ENCODE measurements around the gene COL13A1.

The COL13A1 gene

GRCh38 chr10:69807122-69807521 is 5.4 kb downstream of the COL13A1 start:
- TF ChIP-seq TCF4 (CRISPR knock-in tag; IDR thresholded peaks at IDR 0.05; ENCODE audit: borderline replicate concordance) = no peak
- TF ChIP-seq ZNF70 (CRISPR knock-in tag; IDR thresholded peaks at IDR 0.05) = no peak
- no peak for TF ChIP-seq SNAI2 (CRISPR knock-in tag; IDR thresholded peaks at IDR 0.05)
- TF ChIP-seq GLIS3 (CRISPR knock-in tag; IDR thresholded peaks at IDR 0.05) = no peak
- TF ChIP-seq ESRRG (CRISPR knock-in tag; IDR thresholded peaks at IDR 0.05) = no peak
- ATAC-seq = peak; percentile 32

DNA sequence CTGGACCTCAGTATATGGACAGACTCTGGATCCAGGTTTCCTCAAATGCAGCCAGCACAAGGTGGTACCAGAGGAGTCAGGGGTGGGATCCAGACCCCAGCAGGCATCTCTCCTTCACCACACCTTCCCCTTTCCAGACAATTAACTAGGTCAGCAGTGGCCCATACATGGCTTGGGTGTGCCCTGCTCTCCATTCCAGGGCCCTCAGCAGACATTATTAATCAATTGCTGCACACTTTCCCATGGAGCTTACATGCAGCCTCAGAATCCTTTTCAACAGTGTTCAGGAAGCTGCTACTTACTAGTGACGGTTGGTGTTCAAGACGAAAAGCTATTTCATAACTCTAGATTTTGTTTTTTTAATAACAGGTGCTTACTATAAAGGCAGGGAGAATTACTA is 6.0 kb downstream of the COL13A1 start:
- TF ChIP-seq ZC3H10 (CRISPR knock-in tag; IDR thresholded peaks at IDR 0.05) = no peak
- no peak for TF ChIP-seq ZNF565 (CRISPR knock-in tag; conservative IDR thresholded peaks at IDR 0.05; ENCODE audit: low read depth)
- no peak for TF ChIP-seq ARNTL (CRISPR knock-in tag; IDR thresholded peaks at IDR 0.05; ENCODE audit: borderline replicate concordance, low read depth)
- TF ChIP-seq CSRNP3 (CRISPR knock-in tag; IDR thresholded peaks at IDR 0.05) = no peak
- TF ChIP-seq, protein P1, sequence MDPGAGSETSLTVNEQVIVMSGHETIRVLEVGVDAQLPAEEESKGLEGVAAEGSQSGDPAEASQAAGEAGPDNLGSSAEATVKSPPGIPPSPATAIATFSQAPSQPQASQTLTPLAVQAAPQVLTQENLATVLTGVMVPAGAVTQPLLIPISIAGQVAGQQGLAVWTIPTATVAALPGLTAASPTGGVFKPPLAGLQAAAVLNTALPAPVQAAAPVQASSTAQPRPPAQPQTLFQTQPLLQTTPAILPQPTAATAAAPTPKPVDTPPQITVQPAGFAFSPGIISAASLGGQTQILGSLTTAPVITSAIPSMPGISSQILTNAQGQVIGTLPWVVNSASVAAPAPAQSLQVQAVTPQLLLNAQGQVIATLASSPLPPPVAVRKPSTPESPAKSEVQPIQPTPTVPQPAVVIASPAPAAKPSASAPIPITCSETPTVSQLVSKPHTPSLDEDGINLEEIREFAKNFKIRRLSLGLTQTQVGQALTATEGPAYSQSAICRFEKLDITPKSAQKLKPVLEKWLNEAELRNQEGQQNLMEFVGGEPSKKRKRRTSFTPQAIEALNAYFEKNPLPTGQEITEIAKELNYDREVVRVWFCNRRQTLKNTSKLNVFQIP (CRISPR knock-in tag; IDR thresholded peaks at IDR 0.05; ENCODE audit: borderline replicate concordance, low read depth) = no peak
- no peak for TF ChIP-seq ZNF8 (CRISPR knock-in tag; IDR thresholded peaks at IDR 0.05)
- ATAC-seq = peak; percentile 23; the same call in 1 of the 3 replicates

- no peak for TF ChIP-seq TOX (CRISPR knock-in tag; IDR thresholded peaks at IDR 0.05; ENCODE audit: borderline replicate concordance)
- no peak for TF ChIP-seq RARB (CRISPR knock-in tag; IDR thresholded peaks at IDR 0.05)
- no peak for TF ChIP-seq ISL1 (CRISPR knock-in tag; IDR thresholded peaks at IDR 0.05)
- TF ChIP-seq ZNF565 (CRISPR knock-in tag; conservative IDR thresholded peaks at IDR 0.05; ENCODE audit: low read depth) = no peak
- TF ChIP-seq CSRNP3 (CRISPR knock-in tag; IDR thresholded peaks at IDR 0.05) = no peak
- TF ChIP-seq ARNTL (CRISPR knock-in tag; IDR thresholded peaks at IDR 0.05; ENCODE audit: borderline replicate concordance, low read depth) = no peak
- TF ChIP-seq CSDC2 (CRISPR knock-in tag; IDR thresholded peaks at IDR 0.05) = no peak
- TF ChIP-seq PPARA (CRISPR knock-in tag; IDR thresholded peaks at IDR 0.05; ENCODE audit: borderline replicate concordance) = no peak
- TF ChIP-seq ZNF8 (CRISPR knock-in tag; IDR thresholded peaks at IDR 0.05) = no peak
- TF ChIP-seq ESRRG (CRISPR knock-in tag; IDR thresholded peaks at IDR 0.05) = no peak
- TF ChIP-seq, protein P2, sequence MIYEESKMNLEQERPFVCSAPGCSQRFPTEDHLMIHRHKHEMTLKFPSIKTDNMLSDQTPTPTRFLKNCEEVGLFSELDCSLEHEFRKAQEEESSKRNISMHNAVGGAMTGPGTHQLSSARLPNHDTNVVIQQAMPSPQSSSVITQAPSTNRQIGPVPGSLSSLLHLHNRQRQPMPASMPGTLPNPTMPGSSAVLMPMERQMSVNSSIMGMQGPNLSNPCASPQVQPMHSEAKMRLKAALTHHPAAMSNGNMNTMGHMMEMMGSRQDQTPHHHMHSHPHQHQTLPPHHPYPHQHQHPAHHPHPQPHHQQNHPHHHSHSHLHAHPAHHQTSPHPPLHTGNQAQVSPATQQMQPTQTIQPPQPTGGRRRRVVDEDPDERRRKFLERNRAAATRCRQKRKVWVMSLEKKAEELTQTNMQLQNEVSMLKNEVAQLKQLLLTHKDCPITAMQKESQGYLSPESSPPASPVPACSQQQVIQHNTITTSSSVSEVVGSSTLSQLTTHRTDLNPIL (CRISPR knock-in tag; IDR thresholded peaks at IDR 0.05; ENCODE audit: low read depth) = no peak
- no peak for TF ChIP-seq ZC3H10 (CRISPR knock-in tag; IDR thresholded peaks at IDR 0.05)
- no peak for TF ChIP-seq SNAI2 (CRISPR knock-in tag; IDR thresholded peaks at IDR 0.05)
- no peak for TF ChIP-seq BACH2 (CRISPR knock-in tag; IDR thresholded peaks at IDR 0.05; ENCODE audit: borderline replicate concordance)
- TF ChIP-seq ZFP30 (CRISPR knock-in tag; IDR thresholded peaks at IDR 0.05) = no peak
- TF ChIP-seq TSHZ2 (CRISPR knock-in tag; IDR thresholded peaks at IDR 0.05) = no peak
- TF ChIP-seq, protein P1 (CRISPR knock-in tag; IDR thresholded peaks at IDR 0.05; ENCODE audit: borderline replicate concordance, low read depth) = no peak
- TF ChIP-seq PATZ1 (CRISPR knock-in tag; IDR thresholded peaks at IDR 0.05; ENCODE audit: borderline replicate concordance) = no peak
- no peak for ATAC-seq
Measured at GRCh38 chr10:69809318-69809717, 7.6 kb downstream of the COL13A1 start.

Measured in SK-N-SH treated with all-trans-retinoic acid at 6 μM for 48 hours (cell line).